SHP77 (cell line): ENCODE results near the gene GTF3C1.
"Not testable (repeated sequence)": the region's sequence is repeated elsewhere in the genome, so short reads cannot be mapped to it uniquely, and the experiment has no call there.

Source experiments
- DNase-seq, 2 experiments: peaks; one replicate each; lab custom pipeline; 2025; lab: John Stamatoyannopoulos, UW

GTF3C1 gene, protein sequence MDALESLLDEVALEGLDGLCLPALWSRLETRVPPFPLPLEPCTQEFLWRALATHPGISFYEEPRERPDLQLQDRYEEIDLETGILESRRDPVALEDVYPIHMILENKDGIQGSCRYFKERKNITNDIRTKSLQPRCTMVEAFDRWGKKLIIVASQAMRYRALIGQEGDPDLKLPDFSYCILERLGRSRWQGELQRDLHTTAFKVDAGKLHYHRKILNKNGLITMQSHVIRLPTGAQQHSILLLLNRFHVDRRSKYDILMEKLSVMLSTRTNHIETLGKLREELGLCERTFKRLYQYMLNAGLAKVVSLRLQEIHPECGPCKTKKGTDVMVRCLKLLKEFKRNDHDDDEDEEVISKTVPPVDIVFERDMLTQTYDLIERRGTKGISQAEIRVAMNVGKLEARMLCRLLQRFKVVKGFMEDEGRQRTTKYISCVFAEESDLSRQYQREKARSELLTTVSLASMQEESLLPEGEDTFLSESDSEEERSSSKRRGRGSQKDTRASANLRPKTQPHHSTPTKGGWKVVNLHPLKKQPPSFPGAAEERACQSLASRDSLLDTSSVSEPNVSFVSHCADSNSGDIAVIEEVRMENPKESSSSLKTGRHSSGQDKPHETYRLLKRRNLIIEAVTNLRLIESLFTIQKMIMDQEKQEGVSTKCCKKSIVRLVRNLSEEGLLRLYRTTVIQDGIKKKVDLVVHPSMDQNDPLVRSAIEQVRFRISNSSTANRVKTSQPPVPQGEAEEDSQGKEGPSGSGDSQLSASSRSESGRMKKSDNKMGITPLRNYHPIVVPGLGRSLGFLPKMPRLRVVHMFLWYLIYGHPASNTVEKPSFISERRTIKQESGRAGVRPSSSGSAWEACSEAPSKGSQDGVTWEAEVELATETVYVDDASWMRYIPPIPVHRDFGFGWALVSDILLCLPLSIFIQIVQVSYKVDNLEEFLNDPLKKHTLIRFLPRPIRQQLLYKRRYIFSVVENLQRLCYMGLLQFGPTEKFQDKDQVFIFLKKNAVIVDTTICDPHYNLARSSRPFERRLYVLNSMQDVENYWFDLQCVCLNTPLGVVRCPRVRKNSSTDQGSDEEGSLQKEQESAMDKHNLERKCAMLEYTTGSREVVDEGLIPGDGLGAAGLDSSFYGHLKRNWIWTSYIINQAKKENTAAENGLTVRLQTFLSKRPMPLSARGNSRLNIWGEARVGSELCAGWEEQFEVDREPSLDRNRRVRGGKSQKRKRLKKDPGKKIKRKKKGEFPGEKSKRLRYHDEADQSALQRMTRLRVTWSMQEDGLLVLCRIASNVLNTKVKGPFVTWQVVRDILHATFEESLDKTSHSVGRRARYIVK (N-terminal part only)

DNA sequence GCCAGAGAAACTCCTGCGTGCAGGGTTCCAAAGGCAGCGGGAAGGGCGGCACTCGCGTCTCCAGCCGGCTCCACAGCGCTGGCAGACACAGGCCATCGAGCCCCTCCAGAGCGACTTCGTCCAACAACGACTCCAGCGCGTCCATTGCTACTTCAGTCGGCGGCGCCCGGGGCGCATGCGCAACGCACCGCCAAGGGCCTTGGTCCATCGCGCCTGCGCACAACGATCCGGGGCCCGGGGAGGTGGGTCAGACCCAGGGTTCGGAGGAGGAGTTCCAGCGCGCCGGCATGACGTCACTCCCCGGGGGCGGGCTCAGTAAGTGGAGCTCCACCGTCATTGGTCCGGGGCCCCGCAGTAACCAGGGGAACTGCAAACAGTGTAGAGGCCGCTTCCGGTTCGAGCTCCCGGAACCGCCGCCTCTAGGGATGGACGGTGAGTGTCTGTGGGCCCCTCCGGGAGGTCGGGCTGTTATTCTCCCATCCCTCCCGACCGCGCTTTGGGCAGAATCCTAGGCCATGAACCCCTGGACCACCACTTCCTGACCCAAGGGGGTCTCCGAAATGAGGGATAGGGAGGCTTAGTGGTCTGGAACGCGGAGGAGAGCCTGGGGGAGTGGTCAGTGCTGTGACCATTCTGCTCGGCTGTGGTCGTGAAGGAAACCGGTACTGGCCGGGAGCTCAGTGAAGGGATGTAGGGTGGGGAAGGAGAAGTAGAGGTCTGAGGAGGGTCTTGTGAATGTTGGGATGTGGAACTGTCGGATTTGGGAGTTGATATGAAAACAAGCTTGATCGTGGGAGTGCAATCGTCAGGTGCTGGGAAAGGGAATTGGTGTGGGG is at the start of gene GTF3C1, which contains the start of gene KATNIP:
Gene GTF3C1, minus strand, starts transcription at position 168 of the 836 bp plus-strand sequence. Its CDS starts 23 bp downstream, at position 145.
Gene KATNIP, plus strand, starts transcription at position 399 of the 836 bp plus-strand sequence. Its CDS starts 27 bp downstream, at position 426.
- peak; percentile 98 to 99 for DNase-seq

DNA sequence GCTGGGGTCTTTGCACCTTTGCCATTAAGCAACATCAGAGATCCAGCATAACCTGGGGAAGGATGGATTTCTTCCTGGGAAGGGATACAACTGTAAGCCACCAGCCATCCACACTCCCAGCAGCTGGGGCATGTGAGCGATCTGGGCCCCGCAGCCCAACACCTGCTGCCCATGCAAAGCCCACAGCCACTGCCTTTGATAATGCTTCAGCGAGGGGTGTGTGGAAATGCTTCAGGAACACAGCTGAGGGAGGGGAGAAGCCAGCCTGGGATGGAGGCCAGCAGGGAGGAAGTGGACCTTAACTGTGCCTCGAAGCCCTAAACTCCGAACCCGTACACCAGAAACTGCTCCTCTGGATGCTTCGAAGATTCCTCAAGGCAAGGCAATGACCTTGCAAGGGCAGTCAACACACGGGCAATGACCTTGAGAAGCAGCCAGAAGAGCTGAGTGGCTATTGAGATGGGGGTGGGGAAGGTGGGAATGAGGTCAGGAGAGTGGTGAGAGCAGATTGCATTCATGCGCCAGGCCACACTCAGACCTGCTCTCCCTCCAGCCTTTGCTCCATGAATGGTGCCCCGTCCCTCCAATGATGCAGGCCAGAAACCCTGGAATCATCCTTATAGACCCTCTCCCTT is 49.3 kb upstream of the GTF3C1 start:
- no peak for DNase-seq

DNA sequence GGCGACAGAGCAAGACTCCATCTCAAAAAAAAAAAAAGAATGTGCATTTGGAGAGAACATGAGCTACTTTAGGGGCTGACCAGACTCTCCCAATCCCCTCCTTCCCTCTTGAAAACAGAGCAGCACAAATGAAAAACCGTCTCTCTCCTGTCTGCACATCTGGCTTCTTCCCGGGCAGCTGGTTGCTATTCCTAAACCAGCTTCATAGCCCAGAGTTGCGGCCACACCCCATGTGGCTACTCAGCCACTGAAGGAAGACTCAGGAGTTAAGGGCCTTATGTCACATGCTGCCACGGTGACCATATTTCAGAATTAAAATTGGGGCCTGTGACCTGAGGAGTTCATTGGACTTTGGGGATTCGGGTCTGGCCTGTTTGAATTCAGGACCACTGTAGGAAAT is 48.5 kb upstream of the GTF3C1 start:
- DNase-seq: no peak

DNA sequence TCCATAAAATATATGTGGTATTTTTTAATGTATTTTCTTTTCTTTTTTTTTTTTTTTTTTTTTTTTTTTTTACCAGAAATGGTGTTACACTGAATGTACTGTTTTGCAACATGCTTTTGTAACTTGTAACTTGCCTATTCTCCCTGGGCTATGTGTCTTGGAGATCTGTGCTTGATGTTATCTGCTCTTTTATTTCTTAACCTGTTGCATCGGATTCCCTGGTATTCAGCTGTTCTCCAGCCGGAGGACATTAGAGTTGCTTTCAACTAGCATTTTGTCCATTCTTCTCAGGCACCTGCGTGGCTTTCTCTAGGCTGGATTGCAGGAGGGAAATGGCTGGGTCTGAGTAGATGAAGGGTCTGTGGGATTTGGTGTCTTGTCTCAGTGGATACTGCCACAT is 47.6 kb upstream of the GTF3C1 start:
- no peak for DNase-seq

DNA sequence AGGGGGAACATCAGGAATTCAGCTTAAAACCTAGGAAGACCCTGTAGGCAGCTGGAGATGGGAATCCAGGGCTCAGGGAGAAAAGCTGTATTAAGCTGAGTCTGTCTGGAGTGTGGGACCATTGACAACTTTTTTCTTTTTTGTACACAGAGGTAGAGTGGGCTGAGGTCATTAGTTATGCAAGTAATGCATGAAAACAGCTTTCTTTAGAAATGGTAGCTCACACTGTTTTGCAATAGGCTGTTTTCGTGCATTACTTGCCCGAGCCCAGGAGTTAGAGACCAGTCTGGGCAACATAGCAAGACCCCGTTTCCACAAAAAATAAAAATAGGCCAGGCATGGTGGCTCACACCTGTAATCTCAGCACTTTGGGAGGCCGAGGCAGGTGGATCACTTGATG is 46.7 kb upstream of the GTF3C1 start:
- DNase-seq: no peak

DNA sequence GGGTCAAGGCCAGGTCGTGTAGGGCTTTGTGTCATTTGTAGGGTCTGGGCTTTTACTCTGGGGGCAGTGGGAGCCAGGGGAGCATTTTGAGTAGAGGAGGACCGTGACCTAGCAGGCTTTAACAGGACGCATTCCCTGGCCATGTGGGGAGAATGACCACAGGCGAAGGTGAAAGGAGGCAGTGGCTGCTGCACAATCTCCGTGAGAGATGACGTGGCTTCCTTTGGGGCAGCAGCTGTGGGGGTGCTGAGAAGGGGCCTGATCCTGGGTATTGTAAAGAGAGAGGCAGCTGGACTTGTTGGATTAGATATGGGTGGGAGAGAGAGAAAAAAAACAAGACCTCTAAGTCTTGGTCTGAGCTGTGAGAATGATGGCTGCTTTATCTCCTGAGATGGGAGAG is 46.3 kb upstream of the GTF3C1 start:
- peak in 1 of 2 experiments; percentile 30 for DNase-seq

DNA sequence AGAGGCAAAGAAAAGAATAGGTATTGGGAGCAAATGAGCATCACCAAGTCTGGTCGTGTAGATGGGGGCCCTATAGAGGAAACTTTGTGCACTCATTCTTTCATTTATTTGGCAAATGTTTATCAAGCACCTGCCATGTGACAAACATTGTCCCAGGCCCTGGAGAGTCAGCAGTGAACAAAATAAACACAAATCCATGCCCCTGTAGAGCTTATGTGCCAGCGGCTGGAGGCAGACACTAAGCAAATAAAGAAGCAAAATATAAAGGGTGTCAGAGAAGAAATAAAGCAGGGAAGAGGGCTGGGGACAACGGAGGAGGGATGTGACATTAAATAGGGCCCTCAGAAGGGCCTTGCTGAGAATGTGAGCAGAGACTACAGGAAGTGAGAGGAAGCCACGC is 45.8 kb upstream of the GTF3C1 start:
- no peak for DNase-seq

DNA sequence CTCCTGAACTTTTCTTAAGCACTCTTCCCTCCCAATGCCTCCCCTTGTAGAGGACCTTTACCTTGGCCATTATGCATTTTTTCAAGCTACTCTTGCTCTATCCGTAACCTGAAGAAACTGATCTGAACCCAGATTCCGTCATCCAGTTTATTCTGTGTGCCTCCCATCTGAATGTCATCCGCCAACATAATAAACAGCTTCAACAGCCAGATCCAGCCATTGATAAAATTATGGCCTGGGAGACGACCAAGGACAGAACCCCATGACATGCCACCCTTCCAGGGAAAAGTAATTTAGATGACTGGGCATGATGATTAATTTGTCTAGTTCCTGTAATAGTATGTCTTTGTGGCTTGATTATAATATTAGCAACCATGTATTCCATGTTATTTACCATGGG is 42.1 kb upstream of the GTF3C1 start:
- DNase-seq: no peak

DNA sequence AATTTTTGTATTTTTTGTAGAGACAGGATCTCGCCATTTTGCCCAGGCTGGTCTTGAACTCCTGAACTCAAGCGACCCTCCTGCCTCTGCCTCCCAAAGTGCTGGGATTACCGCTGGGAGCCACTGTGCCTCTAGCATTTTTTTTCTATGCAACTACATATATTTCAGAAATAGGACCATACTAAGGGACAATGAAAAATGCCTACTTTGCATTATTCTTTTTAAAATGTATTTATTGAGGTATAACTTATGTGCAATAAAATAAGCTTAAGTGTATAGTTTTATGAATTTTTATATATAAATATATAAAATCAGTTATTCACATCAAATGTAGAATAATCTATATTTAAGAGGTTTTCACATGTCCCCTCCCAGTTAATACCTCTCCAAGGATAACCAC is 38.3 kb upstream of the GTF3C1 start:
- no peak for DNase-seq

DNA sequence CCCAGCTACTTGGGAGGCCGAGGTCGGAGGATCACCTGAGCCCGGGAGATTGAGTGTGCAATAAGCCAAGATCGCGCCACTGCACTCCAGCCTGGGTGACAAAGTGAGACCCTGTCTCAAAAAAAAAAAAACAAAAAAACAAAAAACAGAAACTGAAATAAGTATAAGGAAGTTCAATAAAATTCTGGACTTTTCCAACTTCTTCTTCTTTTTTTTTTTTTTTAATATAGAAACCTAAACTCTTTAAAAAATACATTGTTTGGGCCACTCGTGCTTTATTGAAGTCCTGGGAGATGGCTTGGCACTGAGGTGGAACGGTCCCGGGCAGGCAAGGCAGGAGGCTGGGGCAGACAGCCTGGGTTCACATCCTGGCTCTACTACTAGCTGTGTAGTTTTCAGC is 37.0 kb upstream of the GTF3C1 start:
- no peak for DNase-seq

DNA sequence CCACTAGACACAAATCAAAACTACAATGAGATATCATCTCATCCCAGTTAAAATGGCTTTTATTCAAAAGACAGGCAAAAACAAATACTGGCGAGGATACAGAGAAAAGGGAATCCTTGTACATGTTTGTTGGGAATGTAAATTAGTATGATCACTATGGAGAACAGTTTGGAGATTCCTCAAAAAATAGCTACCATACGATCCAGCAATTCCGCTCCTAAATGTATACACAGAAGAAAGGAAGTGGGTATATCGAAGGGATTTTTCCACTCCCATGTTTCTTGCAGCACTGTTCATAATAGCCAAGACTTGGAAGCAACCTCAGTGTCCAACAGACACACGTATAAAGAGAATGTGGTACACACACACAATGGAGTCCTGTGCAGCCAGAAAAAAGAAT is 35.5 kb upstream of the GTF3C1 start:
- DNase-seq: no peak

DNA sequence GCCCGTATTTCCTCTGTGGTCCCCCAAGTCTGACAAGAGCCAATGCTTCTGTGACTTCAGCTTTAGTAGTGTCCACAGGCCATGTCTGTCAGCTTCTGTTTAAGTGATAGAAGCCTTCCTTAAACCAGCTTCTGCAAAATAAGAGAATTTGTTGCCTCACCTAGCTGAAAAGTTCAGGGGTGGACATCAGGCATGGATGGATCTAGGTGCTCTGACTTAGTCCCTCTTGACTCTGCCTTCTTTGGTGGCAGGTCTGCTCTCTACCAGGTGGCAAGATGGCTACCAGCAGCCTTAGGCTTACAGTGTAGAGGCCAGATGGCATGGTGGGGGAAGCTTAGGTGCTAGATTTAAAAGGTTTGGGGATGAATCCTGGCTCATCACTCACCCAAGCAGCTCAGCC is 33.9 kb upstream of the GTF3C1 start:
- no peak for DNase-seq

DNA sequence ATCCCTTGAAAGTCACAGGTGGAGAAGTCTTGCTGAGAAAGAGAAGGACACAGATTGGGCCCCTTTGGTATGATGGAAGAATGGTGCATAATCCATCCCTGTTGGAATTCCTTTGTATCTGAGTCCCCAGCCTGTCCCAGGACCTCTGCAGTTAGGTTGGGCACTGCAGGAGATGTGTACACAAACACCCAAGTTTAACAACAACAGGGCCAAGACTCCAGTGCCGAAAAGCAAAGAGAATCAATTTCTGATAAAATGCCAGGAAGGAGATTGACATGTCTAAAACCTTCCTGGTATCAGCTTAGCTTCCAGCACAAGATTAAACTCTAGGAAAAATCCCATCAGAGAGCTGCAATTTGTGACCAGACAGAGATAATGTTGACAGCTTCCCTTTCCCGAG is 33.2 kb upstream of the GTF3C1 start:
- no peak for DNase-seq

DNA sequence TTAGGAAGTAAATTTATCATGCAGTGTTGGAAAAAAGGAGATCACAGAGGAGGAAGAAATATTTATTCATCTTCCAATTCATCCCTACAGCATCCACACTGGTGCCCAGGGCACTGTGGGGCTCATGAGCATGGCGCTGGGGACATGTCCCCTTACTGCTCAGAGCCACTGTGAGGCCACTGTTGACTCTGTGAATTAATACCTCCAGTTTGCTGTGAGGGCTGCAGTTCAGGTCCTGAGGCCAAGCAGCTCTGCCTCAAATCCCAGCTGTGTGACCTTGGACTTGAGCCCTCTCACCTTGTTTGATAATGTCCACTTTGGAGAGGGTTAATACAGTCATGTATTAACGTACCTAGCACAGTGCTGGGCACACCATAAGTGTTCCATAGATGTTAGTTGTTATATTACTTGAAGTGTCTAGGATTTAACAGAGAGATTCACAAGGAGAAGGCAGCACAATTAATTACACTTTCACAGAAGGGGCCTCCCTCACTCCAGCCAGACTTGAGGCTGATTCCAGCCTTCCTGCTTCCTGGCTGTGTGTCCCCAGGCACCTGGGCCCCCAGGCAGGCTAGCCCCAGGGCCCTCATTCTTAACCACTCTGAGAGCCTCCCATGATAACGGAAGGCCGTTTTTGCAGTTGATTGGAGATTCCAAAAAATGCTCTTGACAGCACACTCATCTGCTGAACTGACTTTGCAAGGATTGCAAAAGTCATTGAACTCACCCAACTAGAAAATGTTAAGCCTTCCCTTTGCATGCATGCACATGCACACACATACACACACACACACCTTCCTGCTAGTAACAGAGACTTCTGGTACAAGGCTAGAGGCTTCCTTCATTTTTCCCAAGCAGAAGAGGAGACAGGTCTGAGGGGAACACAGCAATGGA is 29.6 kb upstream of the GTF3C1 start:
- DNase-seq: no peak

DNA sequence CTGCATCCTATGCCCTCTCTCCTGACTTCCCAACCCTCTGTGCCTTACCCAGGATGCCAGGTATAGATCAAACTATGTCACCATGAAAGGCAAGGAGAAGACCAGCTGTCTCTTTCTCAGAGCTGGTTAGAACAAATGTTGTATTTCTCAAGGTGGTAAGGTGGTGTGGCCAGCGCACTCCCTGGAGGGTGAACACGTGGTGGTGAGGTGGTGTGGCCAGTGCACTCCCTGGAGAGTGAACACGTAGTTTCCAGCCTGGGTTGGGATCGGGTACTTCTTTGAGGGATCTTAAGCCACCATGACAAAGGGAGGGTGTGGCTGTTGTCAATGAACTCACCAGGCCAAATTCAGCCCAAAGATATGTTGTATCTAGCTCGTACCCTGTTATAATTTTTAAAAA is 27.0 kb upstream of the GTF3C1 start:
- no peak for DNase-seq

DNA sequence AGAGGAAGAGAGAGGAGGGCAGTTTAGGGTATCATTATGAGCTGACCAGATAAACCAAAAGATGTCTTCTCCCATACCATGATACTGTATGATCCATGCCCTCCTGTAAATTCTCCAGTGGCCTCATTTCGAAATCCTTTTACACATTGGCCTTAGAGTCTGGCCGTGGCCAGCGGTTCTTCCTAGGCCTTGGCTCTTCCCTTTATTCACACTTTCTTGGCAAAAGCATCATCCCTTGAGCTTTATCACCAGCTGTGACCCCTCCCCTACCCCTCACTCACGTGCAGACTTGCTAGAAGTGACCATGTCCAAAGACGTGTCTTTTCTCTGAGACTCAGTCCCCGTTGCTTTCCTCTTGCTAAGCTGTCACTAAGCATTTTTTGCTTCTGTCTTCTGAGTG is 23.0 kb upstream of the GTF3C1 start:
- DNase-seq: no peak

DNA sequence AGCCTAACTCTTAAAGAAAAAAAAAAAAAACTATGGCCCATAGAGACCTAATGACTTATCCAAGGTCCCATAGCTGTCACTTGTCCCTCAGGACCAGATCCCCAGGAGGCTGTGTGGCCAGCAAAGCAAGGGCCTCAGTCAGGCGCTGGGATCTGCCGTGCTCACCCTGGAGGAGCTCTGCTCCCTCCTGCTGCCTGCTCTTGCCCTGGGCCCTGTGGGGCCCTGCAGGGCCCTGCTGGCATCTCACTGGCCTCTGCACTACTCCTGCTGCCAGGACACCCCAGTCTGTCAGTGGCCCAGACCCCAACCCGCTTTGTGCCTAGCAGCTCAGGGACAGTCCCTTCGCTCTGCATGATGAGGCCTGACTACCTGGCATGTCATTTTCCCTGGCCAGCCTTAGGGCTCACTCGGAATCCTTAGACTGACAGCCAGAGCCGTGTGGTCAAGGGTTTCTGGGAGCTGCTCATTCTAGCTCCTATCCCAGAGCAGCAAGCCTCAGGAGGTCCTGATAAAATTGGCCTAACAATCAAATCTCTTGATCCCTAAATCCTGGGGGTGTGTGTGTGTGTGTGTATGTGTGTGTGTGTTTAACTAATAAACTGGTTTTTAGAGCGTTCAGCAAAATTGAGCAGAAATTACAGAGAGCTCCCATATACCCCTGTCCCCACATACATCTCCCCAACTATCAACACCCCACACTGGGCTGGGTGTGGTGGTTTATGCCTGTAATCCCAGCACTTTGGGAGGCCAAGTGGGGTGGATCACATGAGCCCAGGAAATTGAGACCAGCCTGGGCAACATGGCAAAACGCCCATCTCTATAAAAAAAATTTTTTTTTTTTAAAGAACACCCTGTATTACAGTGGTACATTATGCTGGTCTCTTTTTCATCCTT is 22.0 kb upstream of the GTF3C1 start:
- no peak for DNase-seq

DNA sequence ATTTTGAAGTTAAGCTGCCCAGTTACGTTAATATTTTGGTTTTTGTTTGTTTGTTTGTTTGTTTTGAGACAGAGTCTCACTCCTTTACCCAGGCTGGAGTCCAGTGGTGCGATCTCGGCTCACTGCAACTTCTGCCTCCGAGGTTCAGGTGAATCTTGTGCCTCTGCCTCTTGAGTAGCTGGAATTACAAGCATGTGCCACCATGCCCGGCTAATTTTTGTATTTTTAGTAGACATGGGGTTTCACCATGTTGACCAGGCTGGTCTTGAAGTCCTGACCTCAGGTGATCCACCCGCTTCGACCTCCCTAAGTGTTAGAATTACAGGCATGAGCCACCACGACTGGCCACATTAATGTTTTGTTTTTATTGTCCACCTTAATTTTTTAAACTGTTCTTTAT is 21.3 kb upstream of the GTF3C1 start:
- DNase-seq: not testable (repeated sequence)

DNA sequence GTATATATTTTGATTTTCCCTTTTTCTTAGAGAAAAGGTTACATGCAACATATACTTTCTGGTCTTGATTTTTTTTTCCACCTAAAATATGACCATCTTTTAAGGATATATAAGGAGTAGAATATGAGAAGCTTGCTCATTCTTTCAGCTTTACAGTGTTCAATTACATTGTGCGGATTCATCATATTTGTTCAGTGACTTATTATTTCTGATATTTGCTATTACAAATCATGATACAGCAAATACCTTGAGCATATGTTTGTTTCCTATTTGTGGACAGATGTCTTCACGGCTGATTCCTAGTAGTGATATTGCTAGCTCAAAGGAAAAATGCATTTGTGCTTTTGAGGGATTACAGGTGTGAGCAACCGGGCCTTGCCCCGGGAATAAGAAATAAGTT is 18.4 kb upstream of the GTF3C1 start:
- DNase-seq: no peak
